Measurements from ENCODE around the gene DDAH1.

DDAH1 gene

GRCh38 chr1:85279458-85280080 is 185.4 kb downstream of the DDAH1 start:
- no peak for TF ChIP-seq CTCF (IDR thresholded peaks at IDR 0.05; ENCODE audit: extremely low read depth, missing control alignments)

GRCh38 chr1:85278853-85279314 is 186.1 kb downstream of the DDAH1 start:
- TF ChIP-seq CTCF (IDR thresholded peaks at IDR 0.05; ENCODE audit: extremely low read depth, missing control alignments) = no peak
- DNase-seq (ENCODE audit: low spot score) = peak; percentile 43

More at GRCh38 chr1:85279458-85280080, 185.4 kb downstream of the DDAH1 start:
- no peak for DNase-seq (ENCODE audit: low spot score)

DNA sequence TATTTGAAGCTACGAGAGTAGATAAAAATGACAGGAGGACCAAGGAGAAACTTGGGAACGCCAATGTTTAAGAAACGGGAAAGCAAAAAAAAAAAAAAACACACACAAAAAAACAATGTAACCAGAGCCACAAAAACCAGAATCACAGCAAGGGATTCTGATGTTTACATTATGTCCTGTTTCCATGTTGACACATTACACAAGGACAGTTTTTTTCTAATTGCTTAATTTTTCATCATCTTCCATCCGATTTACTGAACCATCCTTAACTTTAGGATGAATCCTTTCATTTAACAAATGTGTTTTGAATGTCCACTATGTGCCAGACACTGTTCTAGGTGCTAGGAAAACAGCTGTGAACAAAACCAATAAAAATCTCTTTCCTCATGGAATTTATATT is 187.2 kb downstream of the DDAH1 start:
- DNase-seq (ENCODE audit: low spot score) = no peak
- no peak for TF ChIP-seq CTCF (IDR thresholded peaks at IDR 0.05; ENCODE audit: extremely low read depth, missing control alignments)

DNA sequence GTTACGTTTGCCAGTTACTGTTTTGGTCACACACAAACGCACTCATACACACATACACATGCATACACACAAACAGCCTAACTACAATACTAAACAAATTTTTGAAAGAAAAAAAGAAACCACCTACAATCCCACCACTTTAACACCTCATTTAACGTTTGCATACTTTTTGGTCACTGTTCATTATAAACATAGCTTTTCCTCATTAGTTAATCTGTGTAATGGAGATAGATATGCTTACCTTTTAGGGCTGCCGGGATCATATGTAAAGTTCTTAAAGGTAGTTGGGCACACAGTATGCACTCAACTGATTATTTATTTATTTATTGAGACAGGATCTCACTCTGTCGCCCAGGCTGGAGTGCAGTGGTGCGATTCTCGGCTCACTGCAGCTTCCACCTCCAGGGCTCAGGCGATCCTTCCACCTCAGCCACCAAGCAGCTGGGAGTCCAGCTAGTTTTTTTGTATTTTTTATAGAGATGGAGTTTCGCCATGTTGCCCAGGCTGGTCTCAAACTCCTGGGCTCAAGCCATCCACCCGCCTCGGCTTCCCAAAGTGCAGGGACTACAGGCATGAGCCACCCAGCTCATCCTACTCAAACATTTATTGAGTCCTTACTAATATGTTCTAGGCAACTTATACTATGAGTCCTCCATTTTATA is 187.8 kb downstream of the DDAH1 start:
- TF ChIP-seq CTCF (IDR thresholded peaks at IDR 0.05; ENCODE audit: extremely low read depth, missing control alignments) = no peak
- DNase-seq (ENCODE audit: low spot score) = no peak

DNA sequence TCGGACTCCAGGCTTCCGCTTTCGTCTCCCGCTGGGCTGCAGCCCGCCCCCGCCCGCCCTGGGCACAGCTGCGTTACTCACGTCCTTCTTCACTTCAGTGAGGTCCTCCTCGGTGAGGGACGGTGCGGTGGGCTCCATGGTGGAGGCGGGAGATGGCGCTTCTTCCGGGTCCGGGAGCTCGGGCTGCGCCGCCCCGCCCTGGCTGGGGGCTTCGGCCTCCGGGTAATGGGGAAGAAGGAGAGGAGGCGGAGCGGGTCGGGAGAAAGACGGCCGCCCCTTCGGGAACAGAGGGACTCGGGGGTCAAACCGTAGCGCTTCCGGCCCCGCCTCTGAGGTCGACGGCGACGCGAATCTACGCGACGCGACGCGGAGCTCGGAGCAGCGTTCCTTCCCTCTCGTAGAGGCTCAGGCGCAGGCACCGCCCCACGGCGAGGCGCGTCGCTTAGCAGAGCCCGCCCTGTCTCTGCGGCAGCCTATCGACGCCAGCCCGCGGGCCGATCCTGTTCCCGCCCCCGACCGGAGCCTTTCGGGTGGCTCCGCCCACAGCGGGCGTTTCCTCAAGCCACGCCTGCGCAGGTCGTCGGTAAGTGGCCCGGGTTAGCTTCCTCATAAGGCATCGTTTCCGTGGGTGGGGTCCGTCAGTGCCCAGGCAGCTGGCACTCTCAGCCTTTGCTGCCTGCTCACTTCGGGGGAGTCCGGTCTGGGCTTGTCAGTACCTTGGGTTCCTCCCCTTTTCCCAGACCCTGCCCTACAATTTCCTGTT is 188.6 kb downstream of the DDAH1 start, which contains the start of gene BCL10:
TSS of gene BCL10 (minus strand) at position 418 of the 763 bp plus-strand sequence. CDS start at position 138, 280 bp downstream.
- no peak for TF ChIP-seq CTCF (IDR thresholded peaks at IDR 0.05; ENCODE audit: extremely low read depth, missing control alignments)
- DNase-seq (ENCODE audit: low spot score) = peak; percentile 95

DNA sequence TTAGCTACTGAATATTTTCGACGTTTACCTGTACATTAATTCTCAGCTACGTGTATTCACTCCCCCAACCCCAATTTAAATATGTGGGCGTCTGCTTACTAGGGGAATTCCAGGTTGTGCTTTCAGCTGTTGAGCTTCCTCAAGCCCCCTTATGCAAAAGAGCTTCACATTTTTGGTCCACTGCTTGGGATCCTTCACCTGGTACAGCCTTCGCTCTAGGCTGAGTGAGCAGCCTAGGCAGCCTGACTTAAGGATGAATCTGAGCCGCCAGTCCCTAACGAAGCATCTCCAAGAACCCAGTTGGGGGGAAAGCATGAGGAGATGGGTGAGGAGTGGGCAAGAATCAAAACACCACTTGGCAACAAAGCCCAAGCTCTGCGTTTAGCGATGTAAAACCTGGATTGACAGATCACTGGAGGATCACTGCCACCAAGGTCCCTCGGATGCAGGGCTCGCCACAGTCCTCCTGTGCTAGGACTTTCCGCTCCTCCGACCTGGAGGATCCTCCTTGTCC is 189.2 kb downstream of the DDAH1 start:
- peak; percentile 41 for DNase-seq (ENCODE audit: low spot score)
- TF ChIP-seq CTCF (IDR thresholded peaks at IDR 0.05; ENCODE audit: extremely low read depth, missing control alignments) = no peak

Measured in GM20000 (cell line).